Fibroblast of the aortic adventitia (primary cell): ENCODE measurements around the gene MAP2K3. TPM values are rescaled to one million over a fixed set of nuclear protein-coding genes. Genes with fewer than 3 reads are reported as not detected.

Source experiments
- DNase-seq: peaks from one replicate; pipeline ENCODE4 v3.0.0-alpha.2; 2010; ENCODE audit warnings: low read depth
- H3K4me3 ChIP-seq: 2 replicates; pipeline ENCODE4 v1.5.1; 2011; ENCODE audit warnings: low read depth, mild to moderate bottlenecking, control low read depth, low read length, moderate library complexity
- total RNA-seq: library from RNA; depleted of rRNA; stranded (reverse); fragments of >200 nt; gene quantifications from 2 replicates; pipeline ENCODE4 v1.2.3, GENCODE V29; 2012; ENCODE audit warnings: low replicate concordance
- TF ChIP-seq, protein P1 (sequence below): IDR thresholded peaks from 2 replicates; pipeline ENCODE4 v1.5.1; 2011; ENCODE audit warnings: mild to moderate bottlenecking, low read length, control low read depth, inconsistent platforms; ENCODE audit not compliant: insufficient read depth

The MAP2K3 gene
- total RNA-seq, 1 donor = 24.5 TPM

DNA sequence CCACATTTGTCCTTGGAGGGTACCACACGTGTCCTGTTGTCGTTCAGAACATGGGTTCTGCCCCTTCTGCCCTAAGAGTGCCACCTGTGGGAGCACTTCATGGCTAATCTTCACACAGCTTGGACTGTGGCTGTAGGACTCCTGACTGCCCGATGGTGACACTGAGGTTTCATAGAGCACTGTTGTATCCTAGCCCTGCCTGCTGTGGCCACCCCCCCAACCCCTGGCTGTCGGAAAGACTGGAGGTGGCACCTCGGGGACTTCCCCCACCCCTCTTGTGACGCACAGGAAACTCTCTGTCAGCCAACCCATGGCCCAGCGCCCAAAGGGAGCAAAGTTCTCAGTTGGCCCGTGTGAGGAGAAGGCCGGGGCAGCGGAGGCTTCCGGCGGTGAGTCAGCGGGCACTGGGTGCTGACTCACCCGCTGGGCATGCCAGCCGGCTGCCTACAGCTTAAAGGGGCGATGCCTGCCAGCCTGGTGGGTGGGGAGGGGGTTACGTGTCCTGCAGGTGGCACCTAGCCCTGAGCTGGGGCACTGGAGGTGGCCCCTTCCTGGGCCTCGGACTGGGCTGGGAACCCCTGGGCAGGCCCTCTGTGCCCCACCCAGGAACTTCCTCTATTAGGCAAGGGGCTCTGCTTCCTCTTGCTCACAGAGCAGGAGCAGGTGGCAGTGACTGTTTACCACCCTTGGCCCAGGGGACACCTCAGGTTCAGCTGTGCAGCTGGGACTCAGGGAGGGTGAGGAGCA, 3.4 kb downstream of the MAP2K3 start:
- DNase-seq = peak; percentile 97
- H3K4me3 ChIP-seq = peak overlapping the region; percentile 95
- TF ChIP-seq, protein P1, sequence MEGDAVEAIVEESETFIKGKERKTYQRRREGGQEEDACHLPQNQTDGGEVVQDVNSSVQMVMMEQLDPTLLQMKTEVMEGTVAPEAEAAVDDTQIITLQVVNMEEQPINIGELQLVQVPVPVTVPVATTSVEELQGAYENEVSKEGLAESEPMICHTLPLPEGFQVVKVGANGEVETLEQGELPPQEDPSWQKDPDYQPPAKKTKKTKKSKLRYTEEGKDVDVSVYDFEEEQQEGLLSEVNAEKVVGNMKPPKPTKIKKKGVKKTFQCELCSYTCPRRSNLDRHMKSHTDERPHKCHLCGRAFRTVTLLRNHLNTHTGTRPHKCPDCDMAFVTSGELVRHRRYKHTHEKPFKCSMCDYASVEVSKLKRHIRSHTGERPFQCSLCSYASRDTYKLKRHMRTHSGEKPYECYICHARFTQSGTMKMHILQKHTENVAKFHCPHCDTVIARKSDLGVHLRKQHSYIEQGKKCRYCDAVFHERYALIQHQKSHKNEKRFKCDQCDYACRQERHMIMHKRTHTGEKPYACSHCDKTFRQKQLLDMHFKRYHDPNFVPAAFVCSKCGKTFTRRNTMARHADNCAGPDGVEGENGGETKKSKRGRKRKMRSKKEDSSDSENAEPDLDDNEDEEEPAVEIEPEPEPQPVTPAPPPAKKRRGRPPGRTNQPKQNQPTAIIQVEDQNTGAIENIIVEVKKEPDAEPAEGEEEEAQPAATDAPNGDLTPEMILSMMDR = no peak

DNA sequence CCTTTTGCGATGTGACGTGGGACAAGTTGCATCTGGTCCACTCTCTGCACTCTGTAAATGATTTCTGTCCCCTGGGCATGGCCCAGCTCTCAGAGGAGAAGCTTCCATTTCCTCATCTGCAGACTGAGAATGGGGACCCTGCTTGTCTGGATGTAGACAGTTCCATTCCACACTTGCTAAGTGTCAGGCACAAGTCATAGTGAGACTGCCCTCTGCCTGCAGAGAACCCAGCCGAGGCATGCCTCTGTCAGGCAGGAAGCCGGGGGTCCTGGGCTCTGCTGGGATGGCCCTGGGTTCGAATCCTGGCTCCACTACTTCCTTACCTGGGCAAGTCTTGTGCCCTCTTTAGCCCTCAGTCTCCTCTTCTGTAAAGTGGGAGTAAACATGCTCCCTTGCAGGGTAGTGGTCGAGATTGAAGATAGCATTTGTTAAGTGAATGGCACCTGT, 4.1 kb downstream of the MAP2K3 start:
- H3K4me3 ChIP-seq = peak overlapping the region; percentile 45
- TF ChIP-seq, protein P1 = no peak
- DNase-seq = no peak

DNA sequence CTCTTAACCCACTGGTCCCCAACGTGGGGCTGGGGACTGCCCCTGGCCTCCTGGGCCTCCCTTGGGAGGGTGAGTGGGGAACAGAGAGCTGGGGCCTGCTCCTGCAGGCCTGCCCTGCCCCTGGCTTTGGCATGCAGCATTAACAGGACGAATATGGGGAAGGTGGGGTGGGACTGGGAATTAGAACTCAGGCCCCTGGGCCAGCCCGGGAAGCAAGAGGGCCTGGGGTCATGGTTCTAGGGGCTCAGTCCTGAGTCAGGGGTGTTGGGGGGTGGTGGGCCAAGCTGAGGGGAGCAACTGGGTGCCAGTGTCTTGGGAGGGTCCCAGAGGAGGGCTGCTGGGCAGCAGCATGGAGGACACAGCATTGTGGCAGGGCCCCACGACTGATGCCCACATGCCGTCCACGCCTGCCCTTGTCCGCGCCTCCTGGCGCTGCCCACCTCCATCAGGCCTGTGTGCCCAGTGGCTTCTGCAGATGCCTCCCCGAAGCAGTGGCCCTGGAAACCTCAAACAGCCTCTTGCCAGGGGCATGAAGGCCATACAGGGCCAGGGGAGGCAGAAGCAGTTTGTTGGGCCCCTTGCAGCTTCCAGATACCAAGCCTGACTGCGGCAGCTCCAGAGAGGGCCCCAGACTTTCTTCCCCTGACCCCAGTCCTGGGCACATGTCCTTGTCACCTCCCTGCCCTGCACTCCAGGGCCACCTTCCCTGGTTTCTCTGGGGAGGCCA, 4.8 kb downstream of the MAP2K3 start:
- no peak for DNase-seq
- H3K4me3 ChIP-seq = no peak overlapping the region
- TF ChIP-seq, protein P1 = no peak

DNA sequence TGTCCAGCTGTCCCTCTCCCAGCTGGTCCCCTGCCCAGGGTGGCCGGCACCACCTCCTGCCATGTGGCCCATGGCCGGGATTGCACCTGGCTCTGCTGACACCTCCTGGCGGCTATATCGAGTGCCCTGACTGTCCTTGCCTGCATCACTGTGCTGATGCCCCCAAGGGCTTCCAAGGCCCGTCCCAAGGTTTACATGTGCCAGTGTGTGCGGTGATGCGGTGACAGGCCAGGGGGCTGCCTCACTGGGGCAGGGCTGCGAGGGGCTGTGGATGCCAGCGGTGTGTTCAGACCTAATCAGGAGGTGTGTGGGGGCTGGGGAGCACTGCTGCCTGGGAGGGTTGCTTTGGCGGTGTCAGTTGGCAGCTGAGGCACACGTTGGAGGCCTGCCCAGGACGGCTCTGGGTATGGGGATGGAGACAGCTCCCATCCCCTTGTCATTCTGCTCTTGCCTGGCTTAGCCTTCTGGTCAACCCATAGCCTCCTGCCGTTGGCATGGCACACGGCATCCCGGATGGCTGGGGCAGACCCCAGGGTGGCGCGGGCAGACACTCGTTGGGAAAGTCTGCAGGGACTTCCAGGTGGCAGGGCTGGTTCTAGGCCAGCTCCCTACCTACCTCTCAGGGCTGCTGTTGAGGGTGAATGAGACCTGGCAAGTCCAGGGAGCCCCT, 5.5 kb downstream of the MAP2K3 start:
- peak; percentile 24 for DNase-seq
- TF ChIP-seq, protein P1 = no peak
- H3K4me3 ChIP-seq = no peak overlapping the region

DNA sequence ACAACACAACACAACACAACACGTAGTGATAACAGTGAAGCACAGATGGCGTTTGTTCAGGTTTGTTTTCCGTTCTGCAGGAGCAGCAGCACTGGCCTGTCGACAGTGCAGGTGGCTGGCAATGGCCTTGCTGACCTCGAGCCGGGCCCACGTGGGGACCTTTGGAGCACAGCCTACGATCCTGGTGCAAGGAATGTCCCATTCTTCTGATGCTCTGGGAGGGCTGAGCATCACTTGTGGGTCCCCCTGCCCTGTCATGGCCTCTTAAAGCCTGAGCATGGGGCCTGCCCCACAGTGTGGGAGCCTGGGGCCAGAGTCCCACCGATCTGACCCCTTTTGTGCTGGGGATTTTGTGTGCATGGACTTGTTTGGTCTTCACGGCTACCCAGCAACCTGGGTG, 6.8 kb downstream of the MAP2K3 start:
- DNase-seq = no peak
- TF ChIP-seq, protein P1 = no peak

DNA sequence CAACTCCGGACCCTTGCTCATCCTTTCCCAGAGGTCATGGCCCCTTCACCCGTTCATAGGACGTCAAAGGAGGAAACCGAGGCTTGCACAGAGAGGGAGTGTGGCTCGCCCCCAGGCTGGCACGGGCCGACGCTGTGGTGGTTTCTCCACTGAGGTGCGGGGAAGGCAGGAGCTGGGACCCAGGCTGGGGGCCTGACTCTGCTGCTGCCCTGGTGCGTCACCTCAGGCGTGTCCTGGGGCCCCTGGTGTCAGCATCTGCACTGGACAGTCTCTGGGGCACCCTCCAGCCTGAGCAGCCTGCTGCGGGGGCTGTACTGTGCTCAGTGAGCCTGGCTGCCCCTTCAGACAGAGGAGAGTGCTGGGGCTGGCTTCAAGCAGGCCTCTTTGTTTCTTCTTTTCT, 7.4 kb downstream of the MAP2K3 start:
- no peak for DNase-seq
- TF ChIP-seq, protein P1 = no peak
- H3K4me3 ChIP-seq = no peak overlapping the region

More for the DNA sequence above, 6.8 kb downstream of the MAP2K3 start:
- H3K4me3 ChIP-seq = no peak overlapping the region
